Effector memory CD8-positive, alpha-beta T cell (primary cell): ENCODE data around the gene DLX6.

Experiments used
- ATAC-seq: fragments of 150-1000 bp; cut with Tn5 transposase; replicated peaks from 2 replicates; pipeline ENCODE4 v1.10.0; 2021; ENCODE audit warnings: mild to moderate bottlenecking, moderate library complexity
- DNase-seq, 3 experiments: peaks; one replicate each; pipeline ENCODE4 v3.0.0; 2021
- H3K27ac Mint-ChIP-seq, 2 donors: one replicate each; pipeline ENCODE4 v1.8.0; 2022; ENCODE audit warnings: mild to moderate bottlenecking in 2 of 2, mixed read lengths in 2 of 2, moderate library complexity in 2 of 2
- H3K27me3 Mint-ChIP-seq, 2 donors: one replicate each; pipeline ENCODE4 v1.8.0; 2022; ENCODE audit warnings: mixed read lengths in 2 of 2
- H3K36me3 Mint-ChIP-seq: one replicate; pipeline ENCODE4 v1.8.0; 2022; ENCODE audit warnings: mild to moderate bottlenecking, moderate library complexity, mixed read lengths; ENCODE audit not compliant: insufficient read depth
- H3K4me1 Mint-ChIP-seq, 2 donors: one replicate each; pipeline ENCODE4 v1.8.0; 2022; ENCODE audit warnings: low read depth in 2 of 2, mixed read lengths in 2 of 2
- H3K4me3 Mint-ChIP-seq, 2 donors: one replicate each; pipeline ENCODE4 v1.8.0; 2022; ENCODE audit warnings: mild to moderate bottlenecking in 2 of 2, mixed read lengths in 2 of 2, moderate library complexity in 2 of 2
- H3K9me3 Mint-ChIP-seq, 2 donors: one replicate each; pipeline ENCODE4 v1.8.0; 2022; ENCODE audit warnings: mixed read lengths in 2 of 2
- total RNA-seq, 9 experiments: gene quantifications; one replicate each; lab custom pipeline; 2026; lab: John Stamatoyannopoulos, UW

The DLX6 gene
- 0 to 0.06 (median 0) reads per million in 9 experiments for total RNA-seq

DNA sequence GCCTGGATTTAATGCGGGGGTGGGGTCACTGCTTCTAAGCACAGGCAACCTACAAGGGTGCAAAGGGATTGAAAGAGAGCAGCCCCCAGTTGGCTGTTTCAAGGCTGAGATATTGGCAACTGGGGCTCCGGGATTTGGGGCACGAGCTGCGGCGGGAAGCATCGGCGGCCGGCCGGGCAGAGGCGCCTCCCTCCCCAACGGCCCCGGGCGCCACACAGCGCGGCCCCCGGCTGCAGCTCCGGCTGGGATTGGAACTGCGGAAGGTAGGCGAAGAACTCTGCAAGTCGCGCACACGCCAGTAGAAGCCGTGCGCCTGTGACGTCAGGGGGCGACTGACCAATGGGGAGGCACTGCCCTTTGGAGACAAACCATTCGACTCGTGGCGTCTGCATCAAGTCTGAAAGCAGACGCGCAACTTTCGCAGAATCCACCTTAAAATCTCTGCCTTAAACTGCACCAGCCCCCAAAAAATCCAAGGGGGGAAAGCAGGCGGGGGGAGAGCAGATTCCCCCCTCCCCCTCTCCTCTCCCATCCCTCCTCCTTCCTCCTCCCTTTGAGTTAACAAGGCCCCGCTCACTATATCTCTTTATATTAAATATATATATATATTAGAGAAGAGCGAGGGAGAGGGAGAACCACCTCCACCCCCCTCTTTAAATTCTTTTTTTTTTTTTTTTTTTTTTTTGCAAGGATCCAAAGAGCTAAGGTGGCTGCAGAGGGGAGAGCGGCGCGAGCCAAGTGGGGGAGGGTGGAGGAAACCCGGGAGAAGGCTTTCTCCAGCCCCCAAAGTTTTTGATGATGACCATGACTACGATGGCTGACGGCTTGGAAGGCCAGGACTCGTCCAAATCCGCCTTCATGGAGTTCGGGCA, at the start of gene DLX6:
TSS of gene DLX6 (plus strand) at position 371 of the 872 bp plus-strand sequence. CDS start at position 796, 425 bp downstream.
- no peaks in the 10 kb centered on the region for H3K36me3 Mint-ChIP-seq
- peaks cover 5 to 10% of the 10 kb centered on the region in 2 donors for H3K4me1 Mint-ChIP-seq
- H3K4me3 Mint-ChIP-seq, result peak within 1 kb of the TSS; percentile 70 to 82
- H3K27ac Mint-ChIP-seq, result no peak within 1 kb of the TSS
- DNase-seq, result no peak
- no peaks in the 10 kb centered on the region for H3K9me3 Mint-ChIP-seq
- peaks cover 75 to 92% of the 10 kb centered on the region in 2 donors for H3K27me3 Mint-ChIP-seq
- peak; percentile 8 for ATAC-seq

DNA sequence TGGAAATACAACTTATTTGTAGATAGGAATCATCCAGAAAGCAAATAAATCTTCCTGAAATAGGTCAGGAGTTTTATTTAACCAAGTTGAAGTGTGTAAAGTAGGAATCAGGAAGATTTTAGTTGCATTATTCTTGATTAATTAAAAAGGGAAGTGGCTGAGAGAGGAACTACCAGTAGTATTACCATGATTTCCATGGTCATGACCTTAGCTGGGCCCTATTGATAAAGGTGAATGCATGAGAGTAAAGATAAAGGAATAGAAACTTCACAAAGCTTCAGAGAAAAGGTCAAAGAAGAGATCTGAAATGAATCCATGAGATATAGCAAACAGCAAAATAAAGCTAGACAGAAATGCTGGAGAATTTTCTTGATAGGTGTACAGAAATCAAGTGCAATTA, 46.2 kb upstream of the DLX6 start:
- ATAC-seq, result no peak
- Mint-ChIP-seq H3K27me3 (peaks cover 6 to 36% of the 10 kb centered on the region in 2 donors), H3K36me3 (no peaks in the 10 kb centered on the region), H3K4me3 (no peak overlapping the region), H3K4me1 (no peaks in the 10 kb centered on the region), H3K9me3 (no peaks in the 10 kb centered on the region), H3K27ac (no peak overlapping the region)
- no peak for DNase-seq

DNA sequence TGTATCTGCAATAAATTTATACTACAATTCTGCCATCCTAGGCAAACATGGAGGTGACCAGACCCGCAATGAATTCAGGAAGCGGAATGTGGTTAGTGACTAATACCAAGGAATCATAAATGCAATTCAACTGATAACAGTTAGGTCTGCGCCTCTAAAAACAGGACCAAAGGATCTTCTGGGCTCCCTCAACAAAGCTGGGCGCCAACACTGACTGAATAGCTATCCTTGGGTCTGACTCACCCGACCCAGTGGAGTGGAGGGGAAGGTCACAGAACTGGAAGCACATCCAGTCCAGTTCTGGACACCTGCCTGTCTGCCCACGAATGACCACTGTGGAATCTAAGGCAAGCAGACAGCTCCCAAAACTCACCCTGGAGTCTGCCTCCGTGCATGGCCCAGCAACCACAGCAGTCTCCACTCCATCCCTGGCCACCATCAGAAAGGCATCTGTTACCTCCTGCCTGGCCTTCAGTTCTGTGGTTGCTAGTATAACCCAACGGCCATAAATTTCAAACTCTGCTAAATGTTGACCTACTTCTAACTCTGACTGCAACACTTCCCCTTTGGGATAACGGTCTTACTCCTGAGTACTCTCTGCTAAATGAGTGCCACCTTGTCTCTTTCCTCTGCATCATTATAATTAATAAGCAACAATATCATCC, 43.0 kb upstream of the DLX6 start:
- no peak for DNase-seq
- Mint-ChIP-seq H3K27me3 (peaks cover 22 to 42% of the 10 kb centered on the region in 2 donors), H3K27ac (no peak overlapping the region), H3K9me3 (no peaks in the 10 kb centered on the region), H3K4me1 (no peaks in the 10 kb centered on the region), H3K4me3 (no peak overlapping the region), H3K36me3 (no peaks in the 10 kb centered on the region)
- no peak for ATAC-seq

DNA sequence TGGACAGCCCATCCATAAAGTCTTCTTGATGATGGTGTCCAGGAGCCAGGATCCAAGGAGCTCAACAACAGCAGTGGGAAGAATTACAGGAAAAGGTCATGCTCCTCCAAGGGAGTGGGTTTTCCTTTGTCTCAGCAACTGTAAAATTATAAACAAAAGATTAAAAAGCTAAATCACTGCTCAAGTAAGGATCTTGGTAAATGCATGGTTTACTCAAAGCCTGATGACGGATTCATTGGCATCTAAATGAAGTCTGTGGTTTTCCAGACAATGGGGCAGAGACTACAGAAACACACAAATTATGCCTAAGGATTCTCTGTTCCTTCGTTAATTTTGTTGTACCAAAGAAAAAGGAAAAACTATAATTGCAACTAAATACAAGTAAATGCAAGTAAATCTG, 36.4 kb upstream of the DLX6 start:
- no peaks in the 10 kb centered on the region for H3K9me3 Mint-ChIP-seq
- DNase-seq (no peak), ATAC-seq (no peak)
- H3K27ac Mint-ChIP-seq, result no peak overlapping the region
- H3K4me3 Mint-ChIP-seq, result no peak overlapping the region
- H3K27me3 Mint-ChIP-seq, result peaks cover 39 to 55% of the 10 kb centered on the region in 2 donors
- H3K4me1 Mint-ChIP-seq, result no peaks in the 10 kb centered on the region
- no peaks in the 10 kb centered on the region for H3K36me3 Mint-ChIP-seq

- no peak for ATAC-seq
- H3K36me3 Mint-ChIP-seq, result no peaks in the 10 kb centered on the region
- peaks cover 0 to 3% of the 10 kb centered on the region in 2 donors for H3K9me3 Mint-ChIP-seq
- peaks cover 37 to 47% of the 10 kb centered on the region in 2 donors for H3K27me3 Mint-ChIP-seq
- H3K27ac Mint-ChIP-seq, result no peak overlapping the region
- no peak overlapping the region for H3K4me3 Mint-ChIP-seq
- no peaks in the 10 kb centered on the region for H3K4me1 Mint-ChIP-seq
- no peak for DNase-seq
Measured at GRCh38 chr7:96970739-96971138, 34.6 kb upstream of the DLX6 start.

DNA sequence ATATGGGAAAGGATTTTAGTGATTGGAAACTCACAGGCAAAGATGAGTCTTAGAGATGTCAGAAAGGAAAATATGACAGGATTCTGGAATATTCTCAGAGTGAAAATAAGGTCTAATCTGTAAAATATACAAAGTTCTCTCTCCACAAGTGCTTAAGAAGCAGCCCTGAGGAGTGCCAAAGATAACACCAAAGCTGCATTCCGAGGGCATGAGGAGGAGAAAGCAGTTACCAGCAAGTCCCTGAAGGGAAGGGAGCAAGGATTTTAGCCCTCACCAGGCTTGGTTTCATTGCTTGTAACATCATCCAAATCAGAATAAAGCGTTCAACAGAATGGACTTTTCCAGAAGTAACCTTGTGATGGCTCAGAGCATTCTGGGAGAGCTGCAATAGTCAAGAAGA, 31.4 kb upstream of the DLX6 start:
- H3K4me1 Mint-ChIP-seq, result no peaks in the 10 kb centered on the region
- H3K27me3 Mint-ChIP-seq, result peaks cover 37 to 40% of the 10 kb centered on the region in 2 donors
- H3K4me3 Mint-ChIP-seq, result no peak overlapping the region

DNA sequence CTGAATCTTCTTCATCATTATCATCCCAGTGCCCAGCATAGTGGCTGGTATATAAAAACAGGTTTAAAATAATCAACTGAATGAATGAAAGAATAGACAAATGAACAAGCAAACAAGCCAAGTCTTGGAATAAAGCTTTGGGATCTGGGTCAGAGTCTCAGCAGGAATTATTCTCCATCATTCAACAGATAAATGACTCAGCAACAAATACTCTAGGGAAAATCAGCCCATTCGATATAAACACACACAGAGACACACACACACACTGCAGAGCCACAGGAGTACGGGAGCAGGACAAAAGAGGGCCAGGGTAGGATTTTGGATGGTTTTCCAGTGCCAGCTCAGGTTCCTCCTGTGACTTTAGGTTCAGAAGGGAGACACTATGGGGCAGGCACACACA, 29.2 kb upstream of the DLX6 start:
- no peak for DNase-seq
- Mint-ChIP-seq H3K4me1 (no peaks in the 10 kb centered on the region), H3K27ac (no peak overlapping the region), H3K27me3 (peaks cover 35 to 48% of the 10 kb centered on the region in 2 donors), H3K4me3 (no peak overlapping the region), H3K9me3 (peaks cover 0 to 3% of the 10 kb centered on the region in 2 donors), H3K36me3 (no peaks in the 10 kb centered on the region)
- ATAC-seq, result no peak

More for the DNA sequence above, 31.4 kb upstream of the DLX6 start:
- Mint-ChIP-seq H3K36me3 (no peaks in the 10 kb centered on the region), H3K27ac (no peak overlapping the region), H3K9me3 (peaks cover 0 to 3% of the 10 kb centered on the region in 2 donors)
- DNase-seq (no peak), ATAC-seq (no peak)

DNA sequence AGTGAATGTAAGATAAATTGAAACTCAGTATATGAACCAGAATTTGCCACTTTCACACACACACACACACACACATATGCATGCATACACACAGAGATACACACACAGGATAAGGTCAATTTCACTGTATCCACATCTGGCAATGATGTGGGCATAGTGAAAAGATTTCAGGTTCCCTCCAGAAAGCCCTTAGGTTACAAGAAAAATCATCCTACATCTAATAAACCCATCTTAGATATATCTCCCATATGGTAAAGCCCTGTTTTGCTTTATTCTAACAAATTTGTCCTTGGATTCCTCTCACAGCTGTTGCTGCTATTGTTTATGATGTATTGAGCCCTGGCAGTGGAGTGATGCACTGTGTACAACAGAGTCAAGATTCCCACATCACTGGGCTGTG, 27.9 kb upstream of the DLX6 start:
- no peaks in the 10 kb centered on the region for H3K36me3 Mint-ChIP-seq
- H3K4me3 Mint-ChIP-seq, result no peak overlapping the region
- H3K4me1 Mint-ChIP-seq, result no peaks in the 10 kb centered on the region
- ATAC-seq (no peak), DNase-seq (no peak)
- H3K27me3 Mint-ChIP-seq, result peaks cover 46 to 53% of the 10 kb centered on the region in 2 donors
- peaks cover 0 to 3% of the 10 kb centered on the region in 2 donors for H3K9me3 Mint-ChIP-seq
- no peak overlapping the region for H3K27ac Mint-ChIP-seq

GRCh38 chr7:96979551-96980276, 25.6 kb upstream of the DLX6 start:
- Mint-ChIP-seq H3K9me3 (peaks cover 0 to 3% of the 10 kb centered on the region in 2 donors), H3K27me3 (peaks cover 36 to 50% of the 10 kb centered on the region in 2 donors), H3K36me3 (no peaks in the 10 kb centered on the region), H3K4me3 (no peak overlapping the region), H3K4me1 (no peaks in the 10 kb centered on the region), H3K27ac (no peak overlapping the region)
- ATAC-seq (no peak), DNase-seq (no peak)

DNA sequence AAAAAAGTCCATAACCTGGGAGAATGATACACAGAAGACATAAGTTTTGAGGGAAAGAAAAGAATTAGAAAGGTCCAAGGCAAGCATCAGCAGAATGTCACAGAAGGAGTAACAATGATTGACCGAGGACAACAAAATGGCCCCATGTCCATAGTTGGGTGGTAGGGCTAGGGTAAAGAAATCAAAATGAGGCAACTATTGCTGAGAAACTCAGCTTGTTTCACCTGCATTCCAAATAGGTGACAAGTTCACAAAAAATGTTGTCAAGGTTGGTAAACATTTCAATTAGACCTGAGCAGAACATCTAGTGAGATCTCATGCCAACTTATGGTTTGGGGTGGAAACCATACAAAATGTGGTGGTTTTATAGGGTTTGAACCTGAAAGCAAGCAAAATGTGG, 22.8 kb upstream of the DLX6 start:
- Mint-ChIP-seq H3K9me3 (no peaks in the 10 kb centered on the region), H3K27ac (no peak overlapping the region), H3K27me3 (peaks cover 45 to 63% of the 10 kb centered on the region in 2 donors), H3K4me1 (no peaks in the 10 kb centered on the region), H3K4me3 (no peak overlapping the region), H3K36me3 (no peaks in the 10 kb centered on the region)
- DNase-seq (no peak), ATAC-seq (no peak)

- Mint-ChIP-seq H3K4me1 (no peaks in the 10 kb centered on the region), H3K36me3 (no peaks in the 10 kb centered on the region), H3K27me3 (peaks cover 61 to 75% of the 10 kb centered on the region in 2 donors), H3K9me3 (no peaks in the 10 kb centered on the region), H3K27ac (no peak overlapping the region), H3K4me3 (no peak overlapping the region)
- DNase-seq (no peak), ATAC-seq (no peak)
Measured at GRCh38 chr7:96985992-96986391, 19.4 kb upstream of the DLX6 start.

DNA sequence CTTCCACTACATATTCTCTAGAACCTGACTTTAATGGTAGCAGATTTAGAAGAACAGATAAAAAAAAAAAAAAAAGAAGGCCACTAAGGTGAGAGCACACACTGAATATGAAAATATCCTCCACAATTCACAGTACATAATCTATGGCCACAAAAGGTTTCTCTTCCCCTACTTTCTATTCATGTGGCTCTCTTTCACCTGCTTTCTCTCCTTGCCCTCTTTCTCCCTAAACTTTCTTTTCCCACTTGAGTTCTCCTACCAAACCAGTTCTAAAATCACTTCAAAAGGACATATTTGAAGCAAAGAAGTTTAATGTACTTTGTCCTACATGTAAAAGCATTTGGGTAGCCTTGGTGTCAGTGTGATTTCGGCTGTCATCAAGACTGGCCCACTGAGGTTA, 18.5 kb upstream of the DLX6 start:
- Mint-ChIP-seq H3K4me1 (peaks cover 0 to under 1% of the 10 kb centered on the region in 2 donors), H3K36me3 (no peaks in the 10 kb centered on the region), H3K27ac (no peak overlapping the region), H3K4me3 (no peak overlapping the region), H3K9me3 (no peaks in the 10 kb centered on the region), H3K27me3 (peaks cover 61 to 76% of the 10 kb centered on the region in 2 donors)
- ATAC-seq, result no peak
- DNase-seq, result no peak

- H3K36me3 Mint-ChIP-seq, result peaks cover 2% of the 10 kb centered on the region
- H3K27ac Mint-ChIP-seq, result no peak overlapping the region
- H3K4me1 Mint-ChIP-seq, result peaks cover 0 to 2% of the 10 kb centered on the region in 2 donors
- H3K27me3 Mint-ChIP-seq, result peaks cover 69 to 76% of the 10 kb centered on the region in 2 donors
- no peak for DNase-seq
- H3K9me3 Mint-ChIP-seq, result no peaks in the 10 kb centered on the region
- no peak overlapping the region for H3K4me3 Mint-ChIP-seq
- ATAC-seq, result no peak
Measured at GRCh38 chr7:96987719-96988118, 17.6 kb upstream of the DLX6 start.
